K562 (cell line): ENCODE data around the gene FEN1. TPM values are rescaled to one million over a fixed set of nuclear protein-coding genes. Genes with fewer than 3 reads are reported as not detected.

Experiments
- CBFB ChIP-seq: sonication (generic); formaldehyde crosslinking; IDR thresholded peaks from 2 replicates; pipeline ENCODE4 v1.4.0; 2020; ENCODE audit warnings: mild to moderate bottlenecking, missing genetic modification reagents
- CUX1 ChIP-seq: fragments of 200-800 bp; sonication (Bioruptor generic); IDR thresholded peaks from 2 replicates; pipeline ENCODE4 v1.6.1; 2016; ENCODE audit warnings: missing genetic modification characterization, missing compliant biosample characterization
- DMBX1 ChIP-seq: fragments of 250-450 bp; sonication (Bioruptor Pico); IDR thresholded peaks from 2 replicates; pipeline ENCODE4 v1.8.0; 2022; ENCODE audit warnings: inconsistent platforms, mild to moderate bottlenecking, moderate library complexity, borderline replicate concordance
- FOXM1 ChIP-seq, 2 experiments: fragments of 450-650 bp in 1 of 2; sonication (generic) in 1 of 2; formaldehyde crosslinking in 1 of 2; IDR thresholded peaks; 2 replicates each; pipeline versions ENCODE4 v1.6.1 to v1.9.0; 2017 to 2022; ENCODE audit warnings: low read depth in 2 of 2, mild to moderate bottlenecking in 2 of 2, missing genetic modification reagents in 1 of 2, moderate library complexity in 1 of 2
- HMBOX1 ChIP-seq: sonication (generic); IDR thresholded peaks from 2 replicates; pipeline ENCODE4 v1.6.1; 2016
- KLF16 ChIP-seq: IDR thresholded peaks from 2 replicates; pipeline ENCODE4 v1.6.1; 2016; ENCODE audit warnings: antibody characterized with exemption
- MTA2 ChIP-seq: fragments of 450-650 bp; IDR thresholded peaks from 2 replicates; pipeline ENCODE4 v1.6.1; 2016; ENCODE audit warnings: low read depth
- NCOA1 ChIP-seq: fragments of 450-650 bp; IDR thresholded peaks from 2 replicates; pipeline ENCODE4 v1.6.1; 2016; ENCODE audit warnings: low read depth
- NEUROD1 ChIP-seq: fragments of 150-350 bp; IDR thresholded peaks from 2 replicates; pipeline ENCODE4 v1.6.1; 2014; ENCODE audit warnings: borderline replicate concordance, low read length, low read depth; ENCODE audit not compliant: partially characterized antibody
- NFIX ChIP-seq: fragments of 250-450 bp; sonication (Bioruptor Pico); IDR thresholded peaks from 2 replicates; pipeline ENCODE4 v1.4.0; 2020; ENCODE audit warnings: low read depth, mild to moderate bottlenecking, moderate library complexity
- PML ChIP-seq: IDR thresholded peaks from 2 replicates; pipeline ENCODE4 v1.6.1; 2012; ENCODE audit warnings: low read length, inconsistent platforms
- RBBP5 ChIP-seq: fragments of 200-600 bp; sonication (generic); IDR thresholded peaks from 2 replicates; pipeline ENCODE4 v1.6.1; 2012; ENCODE audit warnings: borderline replicate concordance, mild to moderate bottlenecking, low read length, control low read depth, inconsistent platforms; ENCODE audit not compliant: insufficient read depth, poor library complexity, severe bottlenecking
- RBFOX2 ChIP-seq: fragments of 200-400 bp; formaldehyde crosslinking; IDR thresholded peaks from 2 replicates; pipeline ENCODE4 v1.6.1; 2017; ENCODE audit warnings: low read depth, mild to moderate bottlenecking, low read length, moderate library complexity
- SMAD4 ChIP-seq: fragments of 250-450 bp; sonication (Bioruptor Pico); conservative IDR thresholded peaks from 2 replicates; pipeline ENCODE4 v1.8.0; 2021; ENCODE audit warnings: inconsistent platforms, mild to moderate bottlenecking, moderate library complexity
- SMARCC2 ChIP-seq: fragments of 450-650 bp; IDR thresholded peaks from 2 replicates; pipeline ENCODE4 v1.6.1; 2017; ENCODE audit warnings: antibody characterized with exemption, moderate library complexity, mild to moderate bottlenecking, low read depth
- TFAP4 ChIP-seq: sonication (generic); formaldehyde crosslinking; IDR thresholded peaks from 2 replicates; pipeline ENCODE4 v1.8.0; 2022; ENCODE audit warnings: missing genetic modification reagents, mild to moderate bottlenecking, moderate library complexity, borderline replicate concordance
- polyA plus RNA-seq, 8 experiments: library from polyadenylated mRNA; depleted of rRNA in 4 of 8; stranded (reverse) in 5 of 8; unstranded in 3 of 8; fragments of >200 nt; fragmentation: Nextera tagmentation in 2 of 8; fragmentation: Illumina TruSeq in 1 of 8; extraction: Ambion mirVana in 2 of 8; extraction: Trizol in 1 of 8; gene quantifications; 2 replicates each; pipeline versions ENCODE4 v1.2.1 to v1.2.3, GENCODE V29; 2011 to 2014; ENCODE audit warnings: inconsistent platforms in 1 of 8, missing spikeins in 1 of 8
- total RNA-seq, 7 experiments: library from RNA; depleted of rRNA in 6 of 7; stranded (reverse); fragments of >200 nt in 6 of 7; fragmentation: Illumina TruSeq in 2 of 7; extraction: Trizol in 2 of 7; gene quantifications; 2 replicates each; pipeline versions ENCODE4 v1.2.1 to v1.2.3, GENCODE V29; 2011 to 2021; ENCODE audit warnings: low replicate concordance in 1 of 7

Gene FEN1
- total and polyA plus RNA-seq, 9 of the 15 experiments (the other 6 are each of a cell fraction or from before 2014, with no cell fraction given) = 58.1 to 156 (median 137) TPM

DNA sequence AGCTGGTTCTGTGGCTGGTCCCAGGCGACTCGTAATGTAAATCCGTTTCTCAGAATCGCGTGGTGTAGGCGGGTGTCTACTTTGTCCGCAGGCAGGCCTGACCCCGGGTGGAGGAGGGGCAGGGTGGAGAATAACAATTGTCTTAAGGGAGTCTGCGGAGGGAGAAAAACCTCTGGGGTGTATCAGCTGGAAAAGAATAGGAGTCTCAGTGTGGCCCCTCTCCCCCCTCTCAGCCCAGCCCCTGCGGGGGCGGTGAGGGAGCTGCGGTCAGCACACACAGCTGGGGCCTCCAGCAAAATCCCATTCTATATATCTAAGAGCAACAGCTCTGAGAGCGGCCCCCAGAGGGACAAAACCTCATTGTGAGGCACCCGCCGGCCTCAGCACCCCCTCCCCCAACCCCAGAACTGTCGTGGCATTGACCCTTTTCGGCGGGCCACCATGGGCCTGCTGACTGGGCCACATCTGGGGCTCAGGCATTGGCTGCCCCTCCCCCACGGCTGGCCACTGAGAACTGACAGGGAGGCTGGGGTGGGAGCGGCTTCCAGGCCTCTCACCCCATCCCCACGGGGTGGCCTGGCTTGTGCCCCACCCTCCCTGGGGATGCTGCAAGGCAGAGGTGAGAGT lies 43.0 kb upstream of the FEN1 start (continued):
- TF ChIP-seq HMBOX1 (peak; percentile 32; the same call in 1 of the 2 replicates), TFAP4 (peak; percentile 99), NFIX (CRISPR knock-in tag) (no peak), CUX1 (CRISPR knock-in tag) (no peak), PML (0 out of 2 replicates have a peak, but pooled peaks have one; percentile 25), SMAD4 (peak; percentile 88), SMARCC2 (no peak; the same call in 1 of the 2 replicates), CBFB (CRISPR knock-in tag) (peak; percentile 81; the same call in 1 of the 2 replicates), NEUROD1 (peak; percentile 11), NCOA1 (0 out of 2 replicates have a peak, but pooled peaks have one; percentile 40), KLF16 (peak; percentile 86), RBFOX2 (peak; percentile 62), MTA2 (peak; percentile 32; the same call in 1 of the 2 replicates), DMBX1 (CRISPR knock-in tag) (peak; percentile 22; the same call in 1 of the 2 replicates), FOXM1 (IDR thresholded peaks at IDR 0.05; ENCODE audit: low read depth) (0 out of 2 replicates have a peak, but pooled peaks have one; percentile 21), FOXM1 (CRISPR knock-in tag; IDR thresholded peaks at IDR 0.05; ENCODE audit: low read depth) (no peak), RBBP5 (peak; percentile 34)
